Progenitor cell of endocrine pancreas (in vitro differentiated cells): ENCODE results near the gene UHRF2. TPM values are rescaled to one million over a fixed set of nuclear protein-coding genes. Genes with fewer than 3 reads are reported as not detected.

ENCODE experiments used
- DNase-seq: peaks from one replicate; pipeline ENCODE4 v3.0.0; 2021; ENCODE audit warnings: low spot score; ENCODE audit not compliant: unreplicated experiment
- H3K27ac Mint-ChIP-seq: 2 replicates; pipeline ENCODE4 v1.8.0; 2021; ENCODE audit warnings: mild to moderate bottlenecking, moderate library complexity, mixed read lengths
- H3K27me3 Mint-ChIP-seq: 2 replicates; pipeline ENCODE4 v1.8.0; 2021; ENCODE audit warnings: mixed read lengths
- H3K36me3 Mint-ChIP-seq: 2 replicates; pipeline ENCODE4 v1.8.0; 2022; ENCODE audit warnings: mixed read lengths; ENCODE audit not compliant: insufficient read depth
- H3K4me1 Mint-ChIP-seq: 2 replicates; pipeline ENCODE4 v1.8.0; 2021; ENCODE audit warnings: low read depth, mixed read lengths
- H3K4me3 Mint-ChIP-seq: 2 replicates; pipeline ENCODE4 v1.8.0; 2021; ENCODE audit warnings: low read depth, mild to moderate bottlenecking, moderate library complexity, mixed read lengths
- H3K9me3 Mint-ChIP-seq: 2 replicates; pipeline ENCODE4 v1.8.0; 2021; ENCODE audit warnings: low read depth, mixed read lengths
- total RNA-seq: library from RNA; stranded (reverse); gene quantifications from 2 replicates; pipeline ENCODE4 v1.2.1, GENCODE V29; 2021
- TF ChIP-seq, protein P1 (sequence below): fragments of 200-600 bp; sonication (generic); IDR thresholded peaks from one replicate; pipeline ENCODE4 v1.5.0; 2021; ENCODE audit warnings: antibody characterized with exemption, mild to moderate bottlenecking; ENCODE audit not compliant: unreplicated experiment

The UHRF2 gene
- total RNA-seq, 1 donor from 2014 or later = 89.9 TPM

DNA sequence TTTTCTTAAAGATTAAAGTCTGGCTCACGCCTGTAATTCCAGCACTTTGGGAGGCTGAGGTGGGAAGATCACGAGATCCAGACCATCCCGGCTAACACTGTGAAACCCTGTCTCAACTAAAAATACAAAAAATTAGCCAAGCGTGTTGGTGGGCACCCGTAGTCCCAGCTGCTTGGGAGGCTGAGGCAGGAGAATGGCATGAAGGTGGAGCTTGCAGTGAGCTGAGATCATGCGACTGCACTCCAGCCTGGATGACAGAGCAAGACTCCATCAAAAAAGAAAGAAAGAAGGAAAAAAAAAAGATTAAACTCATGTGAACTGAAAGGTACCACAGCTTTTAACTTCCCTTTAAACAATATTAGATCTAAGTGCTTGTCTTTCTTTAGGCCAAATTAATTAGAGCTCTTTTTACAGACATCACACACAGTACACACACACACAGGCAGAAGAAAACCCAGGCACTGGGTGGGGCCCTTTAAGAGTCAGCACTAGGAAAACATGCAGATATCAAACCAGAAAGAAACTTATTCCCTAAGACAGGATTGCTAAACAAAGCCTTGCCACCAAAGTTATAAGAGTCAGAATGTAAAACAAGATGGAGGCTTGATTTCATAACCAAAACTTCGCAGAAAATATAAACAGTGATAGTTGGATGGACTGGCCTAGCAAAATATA lies 29.3 kb upstream of the UHRF2 start:
- Mint-ChIP-seq H3K36me3 (no peaks in the 10 kb centered on the region), H3K27me3 (no peaks in the 10 kb centered on the region), H3K27ac (no peak overlapping the region), H3K9me3 (peaks cover 10% of the 10 kb centered on the region), H3K4me1 (no peaks in the 10 kb centered on the region), H3K4me3 (no peak overlapping the region)
- TF ChIP-seq, protein P1, sequence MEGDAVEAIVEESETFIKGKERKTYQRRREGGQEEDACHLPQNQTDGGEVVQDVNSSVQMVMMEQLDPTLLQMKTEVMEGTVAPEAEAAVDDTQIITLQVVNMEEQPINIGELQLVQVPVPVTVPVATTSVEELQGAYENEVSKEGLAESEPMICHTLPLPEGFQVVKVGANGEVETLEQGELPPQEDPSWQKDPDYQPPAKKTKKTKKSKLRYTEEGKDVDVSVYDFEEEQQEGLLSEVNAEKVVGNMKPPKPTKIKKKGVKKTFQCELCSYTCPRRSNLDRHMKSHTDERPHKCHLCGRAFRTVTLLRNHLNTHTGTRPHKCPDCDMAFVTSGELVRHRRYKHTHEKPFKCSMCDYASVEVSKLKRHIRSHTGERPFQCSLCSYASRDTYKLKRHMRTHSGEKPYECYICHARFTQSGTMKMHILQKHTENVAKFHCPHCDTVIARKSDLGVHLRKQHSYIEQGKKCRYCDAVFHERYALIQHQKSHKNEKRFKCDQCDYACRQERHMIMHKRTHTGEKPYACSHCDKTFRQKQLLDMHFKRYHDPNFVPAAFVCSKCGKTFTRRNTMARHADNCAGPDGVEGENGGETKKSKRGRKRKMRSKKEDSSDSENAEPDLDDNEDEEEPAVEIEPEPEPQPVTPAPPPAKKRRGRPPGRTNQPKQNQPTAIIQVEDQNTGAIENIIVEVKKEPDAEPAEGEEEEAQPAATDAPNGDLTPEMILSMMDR = no peak
- no peak for DNase-seq

DNA sequence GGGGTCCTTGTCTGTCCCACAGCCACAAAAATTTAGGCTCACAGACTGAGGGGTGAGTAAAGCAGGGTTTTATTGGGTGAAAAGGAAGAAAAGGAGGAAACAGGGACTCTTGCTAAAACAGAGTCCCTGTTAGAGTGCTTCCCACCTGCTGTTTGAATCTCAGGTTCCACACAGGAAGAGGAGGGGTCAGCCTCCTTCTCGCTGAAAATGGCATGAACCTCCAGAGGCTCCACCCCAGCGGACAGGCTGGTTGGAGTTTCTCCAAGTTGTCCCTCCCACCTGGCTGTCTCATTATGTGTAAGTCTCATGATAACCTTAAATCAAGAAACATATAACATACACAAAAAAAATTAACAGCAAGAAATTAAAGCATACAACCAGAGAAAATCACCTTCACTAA lies 28.3 kb upstream of the UHRF2 start:
- DNase-seq = no peak
- H3K4me1 Mint-ChIP-seq = no peaks in the 10 kb centered on the region
- H3K27ac Mint-ChIP-seq = no peak overlapping the region
- peaks cover 7% of the 10 kb centered on the region for H3K9me3 Mint-ChIP-seq
- TF ChIP-seq, protein P1 = no peak
- H3K4me3 Mint-ChIP-seq = no peak overlapping the region
- H3K36me3 Mint-ChIP-seq = no peaks in the 10 kb centered on the region
- no peaks in the 10 kb centered on the region for H3K27me3 Mint-ChIP-seq

DNA sequence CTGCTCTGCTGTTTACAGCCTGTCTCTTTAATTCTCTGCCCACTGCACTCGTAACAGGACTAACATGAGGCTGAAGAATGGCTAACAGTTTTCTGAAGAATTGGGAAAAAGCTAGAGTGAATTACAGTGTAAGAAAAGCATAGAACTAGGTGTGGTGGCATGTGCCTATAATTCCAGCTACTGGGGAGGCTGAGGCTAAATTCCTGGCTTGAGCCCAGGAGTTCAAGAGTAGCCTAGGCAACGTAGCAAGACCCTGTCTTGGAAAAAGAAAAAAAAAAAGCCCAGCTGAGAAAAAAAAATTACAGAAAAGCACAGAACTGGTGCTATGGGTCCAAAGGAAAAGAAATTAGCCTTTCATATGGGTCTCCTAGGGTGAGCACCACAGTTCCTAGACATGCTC lies 13.9 kb upstream of the UHRF2 start:
- peaks cover 6% of the 10 kb centered on the region for H3K4me1 Mint-ChIP-seq
- H3K36me3 Mint-ChIP-seq = no peaks in the 10 kb centered on the region
- TF ChIP-seq, protein P1 = no peak
- no peaks in the 10 kb centered on the region for H3K27me3 Mint-ChIP-seq
- no peaks in the 10 kb centered on the region for H3K9me3 Mint-ChIP-seq
- H3K27ac Mint-ChIP-seq = no peak overlapping the region
- DNase-seq = no peak
- no peak overlapping the region for H3K4me3 Mint-ChIP-seq

DNA sequence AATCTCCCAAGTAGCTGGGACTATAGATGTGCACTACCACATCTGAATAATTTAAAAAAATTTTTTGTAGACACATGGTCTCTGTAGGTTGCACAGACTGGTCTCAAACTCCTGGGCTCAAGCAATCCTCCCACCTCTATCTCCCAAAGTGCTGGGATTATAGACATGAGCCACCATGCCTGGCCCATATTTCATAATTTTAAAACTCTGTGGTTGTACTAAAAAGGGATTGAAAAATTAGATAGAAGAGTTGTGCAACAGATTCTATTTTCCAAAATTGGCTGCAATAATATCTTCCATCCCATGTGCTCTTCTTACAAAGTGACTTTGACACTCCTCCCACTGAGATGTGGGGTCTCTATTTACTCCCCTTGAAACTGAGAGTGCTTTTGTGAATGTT lies 7.6 kb upstream of the UHRF2 start:
- Mint-ChIP-seq H3K4me1 (peaks cover 2% of the 10 kb centered on the region), H3K27me3 (peaks cover 11% of the 10 kb centered on the region), H3K9me3 (no peaks in the 10 kb centered on the region), H3K4me3 (no peak overlapping the region), H3K27ac (no peak overlapping the region), H3K36me3 (no peaks in the 10 kb centered on the region)
- no peak for DNase-seq
- TF ChIP-seq, protein P1 = no peak

DNA sequence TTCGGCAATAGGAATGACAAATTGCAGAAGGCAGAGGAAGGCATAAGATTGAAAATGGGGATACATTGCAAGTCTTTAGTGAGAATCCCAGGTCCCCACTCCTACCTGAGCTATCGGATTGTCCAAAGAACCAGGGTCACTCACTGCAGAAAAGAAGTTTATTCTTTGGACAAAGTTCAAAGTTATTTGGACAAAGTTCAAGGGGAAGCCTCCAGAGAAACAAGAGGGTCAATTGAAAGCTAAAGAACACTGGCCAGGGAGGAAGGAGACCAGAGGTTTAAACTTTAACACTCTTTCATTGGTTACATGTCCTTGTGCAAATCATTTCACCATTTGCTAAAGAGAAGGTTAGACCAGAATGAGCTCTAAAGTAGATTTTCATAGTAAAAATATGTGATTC lies 5.2 kb upstream of the UHRF2 start:
- H3K27ac Mint-ChIP-seq = no peak overlapping the region
- no peaks in the 10 kb centered on the region for H3K36me3 Mint-ChIP-seq
- TF ChIP-seq, protein P1 = no peak
- peaks cover 2% of the 10 kb centered on the region for H3K4me1 Mint-ChIP-seq
- no peak for DNase-seq
- H3K4me3 Mint-ChIP-seq = no peak overlapping the region
- peaks cover 11% of the 10 kb centered on the region for H3K27me3 Mint-ChIP-seq
- H3K9me3 Mint-ChIP-seq = no peaks in the 10 kb centered on the region
